ENCODE results near the gene ATP4B.

GRCh38 chr13:113621046-113621445, 37.0 kb downstream of the ATP4B start:
- no peak for TF ChIP-seq CTCF (IDR thresholded peaks at IDR 0.05)
- TF ChIP-seq POLR2AphosphoS5 (IDR thresholded peaks at IDR 0.05): no peak
